Measurements from ENCODE around the gene ZNF782.

DNA sequence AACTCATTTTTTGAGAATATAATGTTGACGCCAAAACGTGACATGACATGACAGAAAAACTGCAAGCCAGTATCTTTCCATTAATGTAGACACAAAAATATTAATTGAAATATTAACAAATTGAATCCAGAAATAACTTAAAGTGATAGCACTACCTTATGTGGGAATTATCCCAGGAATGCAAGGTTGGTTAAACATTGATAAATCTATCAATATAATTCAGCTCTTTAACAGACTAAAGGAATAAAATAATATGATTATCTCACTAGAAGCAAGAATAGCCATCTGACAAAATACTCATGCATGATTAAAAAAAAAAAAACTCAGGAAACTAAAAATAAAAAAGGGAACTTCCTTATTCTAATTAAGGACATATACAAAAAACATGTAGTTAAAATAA lies 83.2 kb downstream of the ZNF782 start:
- TF ChIP-seq JUND (IDR thresholded peaks at IDR 0.05) (no peak), MXI1 (IDR thresholded peaks at IDR 0.05; ENCODE audit: low read depth, low read length) (no peak), RCOR1 (IDR thresholded peaks at IDR 0.05; ENCODE audit: low read length) (no peak), POLR2AphosphoS5 (IDR thresholded peaks at IDR 0.05; ENCODE audit: low read depth, low read length) (no peak), YY1 (IDR thresholded peaks at IDR 0.05; ENCODE audit: low read depth) (no peak), RAD21 (IDR thresholded peaks at IDR 0.05; ENCODE audit: low read length) (no peak), RXRA (IDR thresholded peaks at IDR 0.05; ENCODE audit: borderline replicate concordance, low read depth) (no peak), SMC3 (IDR thresholded peaks at IDR 0.05; ENCODE audit: low read depth, low read length) (no peak)
- TF ChIP-seq, protein P1, sequence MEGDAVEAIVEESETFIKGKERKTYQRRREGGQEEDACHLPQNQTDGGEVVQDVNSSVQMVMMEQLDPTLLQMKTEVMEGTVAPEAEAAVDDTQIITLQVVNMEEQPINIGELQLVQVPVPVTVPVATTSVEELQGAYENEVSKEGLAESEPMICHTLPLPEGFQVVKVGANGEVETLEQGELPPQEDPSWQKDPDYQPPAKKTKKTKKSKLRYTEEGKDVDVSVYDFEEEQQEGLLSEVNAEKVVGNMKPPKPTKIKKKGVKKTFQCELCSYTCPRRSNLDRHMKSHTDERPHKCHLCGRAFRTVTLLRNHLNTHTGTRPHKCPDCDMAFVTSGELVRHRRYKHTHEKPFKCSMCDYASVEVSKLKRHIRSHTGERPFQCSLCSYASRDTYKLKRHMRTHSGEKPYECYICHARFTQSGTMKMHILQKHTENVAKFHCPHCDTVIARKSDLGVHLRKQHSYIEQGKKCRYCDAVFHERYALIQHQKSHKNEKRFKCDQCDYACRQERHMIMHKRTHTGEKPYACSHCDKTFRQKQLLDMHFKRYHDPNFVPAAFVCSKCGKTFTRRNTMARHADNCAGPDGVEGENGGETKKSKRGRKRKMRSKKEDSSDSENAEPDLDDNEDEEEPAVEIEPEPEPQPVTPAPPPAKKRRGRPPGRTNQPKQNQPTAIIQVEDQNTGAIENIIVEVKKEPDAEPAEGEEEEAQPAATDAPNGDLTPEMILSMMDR (IDR thresholded peaks at IDR 0.05) = no peak
- TF ChIP-seq, protein P2, sequence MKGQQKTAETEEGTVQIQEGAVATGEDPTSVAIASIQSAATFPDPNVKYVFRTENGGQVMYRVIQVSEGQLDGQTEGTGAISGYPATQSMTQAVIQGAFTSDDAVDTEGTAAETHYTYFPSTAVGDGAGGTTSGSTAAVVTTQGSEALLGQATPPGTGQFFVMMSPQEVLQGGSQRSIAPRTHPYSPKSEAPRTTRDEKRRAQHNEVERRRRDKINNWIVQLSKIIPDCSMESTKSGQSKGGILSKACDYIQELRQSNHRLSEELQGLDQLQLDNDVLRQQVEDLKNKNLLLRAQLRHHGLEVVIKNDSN (IDR thresholded peaks at IDR 0.05; ENCODE audit: borderline replicate concordance, low read depth) = no peak
